Ovary (tissue), 9 donors: ENCODE data around the gene RECK. TPM values are rescaled to one million over a fixed set of nuclear protein-coding genes. Genes with fewer than 3 reads are reported as not detected.

Experiments used
- DNase-seq, 5 donors: peaks; one replicate each; pipeline ENCODE4 v3.0.0-alpha.2; 2019 to 2020
- H3K27ac ChIP-seq, 2 donors: fragments of 200-600 bp; one replicate each; pipeline versions ENCODE4 v1.5.1 to v1.8.0; 2019 to 2022
- H3K27me3 ChIP-seq: fragments of 200-600 bp; one replicate; pipeline ENCODE4 v1.8.0; 2022
- H3K36me3 ChIP-seq: fragments of 200-600 bp; sonication (generic); one replicate; pipeline ENCODE4 v1.5.1; 2019
- H3K4me1 ChIP-seq: one replicate; pipeline ENCODE4 v1.8.1; 2013; ENCODE audit warnings: mild to moderate bottlenecking, moderate library complexity; ENCODE audit not compliant: insufficient read depth
- H3K4me3 ChIP-seq: fragments of 200-600 bp; sonication (generic); one replicate; pipeline ENCODE4 v1.5.1; 2017
- H3K9me3 ChIP-seq, 2 donors: fragments of 200-600 bp in 1 of 2; sonication (generic) in 1 of 2; one replicate each; pipeline versions ENCODE4 v1.5.1 to v1.8.1; 2013 to 2019; ENCODE audit warnings: mild to moderate bottlenecking in 1 of 2, moderate library complexity in 1 of 2
- EP300 ChIP-seq: sonication (generic); formaldehyde crosslinking; IDR thresholded peaks from one replicate; pipeline ENCODE4 v1.6.1; 2017; ENCODE audit warnings: antibody characterized with exemption
- POLR2A ChIP-seq: fragments of 450-650 bp; IDR thresholded peaks from one replicate; pipeline ENCODE4 v1.6.1; 2017; ENCODE audit warnings: antibody characterized with exemption, mild to moderate bottlenecking, moderate library complexity
- WGBS, 3 donors: extraction: QIAGEN DNeasy Blood & Tissue Kit in 1 of 3; methylation state at CpG; one replicate each; pipeline versions ENCODE4 v1.1.5 to v1.1.7; 2013 to 2017; 5-methylcytosine and 5-hydroxymethylcytosine counted together
- intact Hi-C, 4 donors: fragments of 100-400 bp; cut with DNase I; formaldehyde crosslinking; loops; one replicate each; pipeline versions ENCODE4 v1.11.0 to v1.15.1; 2022 to 2023
- polyA plus RNA-seq, 2 donors: library from polyadenylated mRNA; stranded (reverse); fragments of 200-250 nt in 1 of 2; fragments of 350-450 nt in 1 of 2; fragmentation: Illumina TruSeq in 1 of 2; extraction: RNeasy Lipid Tissue Mini Kit (QIAGEN cat#74804) in 1 of 2; gene quantifications; one replicate each; pipeline ENCODE4 v1.2.3, GENCODE V29; 2013 to 2014
- total RNA-seq, 7 donors: library from RNA; depleted of rRNA in 2 of 7; stranded (reverse); fragments of >200 nt in 2 of 7; fragmentation: NEBNext Ultra II Directional in 3 of 7; extraction: Animal tissue kit (Norgen Biotek cat#: 25700) in 3 of 7; gene quantifications; one replicate each; pipeline versions ENCODE4 v1.1.0 to v1.2.4, GENCODE V29; 2016 to 2023
- TF ChIP-seq, protein P1 (sequence below), 3 donors: fragments of 450-650 bp in 2 of 3; fragments of 200-600 bp in 1 of 3; IDR thresholded peaks; one replicate each; pipeline versions ENCODE4 v1.5.1 to v1.8.0; 2016 to 2022; ENCODE audit warnings: antibody characterized with exemption in 3 of 3, mild to moderate bottlenecking in 1 of 3
- donor health status: DM: no; HTN: no; CAD: no; lungs with moderate emphysema.
- donor health status: DM: no; HTN: no; CAD: no.
- donor health status: Bipolar disorder and iron deficiency.
- donor health status: DM: yes; HTN: yes; CAD: no.
- donor health status: DM: no; HTN: no; CAD: no.
- donor health status: DM: yes; HTN: yes; CAD: no.

The RECK gene
- total and polyA plus RNA-seq, 9 donors, result 10.7 to 24.2 (median 16.8) TPM

DNA sequence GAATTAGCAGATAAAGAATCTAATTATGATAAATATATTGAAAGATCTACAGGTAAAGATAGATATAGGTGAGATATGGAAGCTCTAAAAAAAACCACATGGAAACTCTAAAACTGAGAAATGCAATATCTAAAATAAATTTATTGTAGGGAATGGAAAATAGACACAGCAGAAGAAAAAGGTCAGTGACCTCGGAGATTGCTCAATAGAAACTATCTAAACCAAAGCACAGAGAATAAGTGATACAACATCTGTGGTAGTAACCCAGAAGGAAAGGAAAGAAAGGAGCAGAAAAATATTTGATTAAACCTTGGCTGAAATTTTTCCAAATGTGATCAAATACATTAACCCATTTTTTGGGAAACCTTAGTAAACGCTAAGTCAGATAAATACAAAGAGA, 56.7 kb downstream of the RECK start:
- WGBS, 3 donors, result 92 to 96% (median 95%) methylated on average over 2 of the region's 2 CpGs
- intact Hi-C loops, result no loop called here
- TF ChIP-seq, protein P1, sequence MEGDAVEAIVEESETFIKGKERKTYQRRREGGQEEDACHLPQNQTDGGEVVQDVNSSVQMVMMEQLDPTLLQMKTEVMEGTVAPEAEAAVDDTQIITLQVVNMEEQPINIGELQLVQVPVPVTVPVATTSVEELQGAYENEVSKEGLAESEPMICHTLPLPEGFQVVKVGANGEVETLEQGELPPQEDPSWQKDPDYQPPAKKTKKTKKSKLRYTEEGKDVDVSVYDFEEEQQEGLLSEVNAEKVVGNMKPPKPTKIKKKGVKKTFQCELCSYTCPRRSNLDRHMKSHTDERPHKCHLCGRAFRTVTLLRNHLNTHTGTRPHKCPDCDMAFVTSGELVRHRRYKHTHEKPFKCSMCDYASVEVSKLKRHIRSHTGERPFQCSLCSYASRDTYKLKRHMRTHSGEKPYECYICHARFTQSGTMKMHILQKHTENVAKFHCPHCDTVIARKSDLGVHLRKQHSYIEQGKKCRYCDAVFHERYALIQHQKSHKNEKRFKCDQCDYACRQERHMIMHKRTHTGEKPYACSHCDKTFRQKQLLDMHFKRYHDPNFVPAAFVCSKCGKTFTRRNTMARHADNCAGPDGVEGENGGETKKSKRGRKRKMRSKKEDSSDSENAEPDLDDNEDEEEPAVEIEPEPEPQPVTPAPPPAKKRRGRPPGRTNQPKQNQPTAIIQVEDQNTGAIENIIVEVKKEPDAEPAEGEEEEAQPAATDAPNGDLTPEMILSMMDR (IDR thresholded peaks at IDR 0.05), result no peak
- no peak for TF ChIP-seq EP300
- no peak for TF ChIP-seq POLR2A

DNA sequence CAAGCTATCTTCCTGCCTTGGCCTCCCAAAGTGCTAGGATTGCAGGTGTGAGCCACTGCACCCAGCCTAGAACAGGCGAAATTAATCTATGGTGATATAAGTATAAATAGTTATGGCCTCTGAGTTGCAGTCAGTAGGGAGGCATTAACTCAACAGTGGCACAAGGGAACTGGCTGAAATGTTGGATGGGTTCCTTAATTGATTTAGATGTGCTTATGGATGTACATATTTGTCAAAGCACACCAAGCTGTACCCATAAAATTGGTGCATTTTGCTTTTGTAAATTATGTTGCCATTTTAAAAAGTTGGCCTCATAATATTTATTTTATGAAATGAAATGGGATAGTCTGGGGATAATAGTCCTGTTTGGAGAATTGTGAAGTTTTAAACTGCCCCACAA, 63.0 kb downstream of the RECK start:
- H3K4me3 ChIP-seq, result no peak overlapping the region
- no peak for DNase-seq
- H3K27me3 ChIP-seq, result no peaks in the 10 kb centered on the region
- 90 to 100% (median 93%) methylated on average over 1 of the region's 1 CpG for WGBS, 3 donors
- TF ChIP-seq, protein P1 (IDR thresholded peaks at IDR 0.05), result no peak
- TF ChIP-seq POLR2A, result no peak
- no peaks in the 10 kb centered on the region for H3K9me3 ChIP-seq
- intact Hi-C loops, result loop anchor here in 3 of 4 donors (2.0 to 5.0 kb wide), 2 partner anchors 67 to 68 kb away; partner anchors contain the start of gene CCIN (in 2 of the 3)
- H3K36me3 ChIP-seq, result no peaks in the 10 kb centered on the region
- H3K27ac ChIP-seq, result no peak overlapping the region
- H3K4me1 ChIP-seq, result peaks cover 4% of the 10 kb centered on the region

More for the DNA sequence above, 56.7 kb downstream of the RECK start:
- Histone ChIP-seq H3K4me3 (no peak overlapping the region), H3K9me3 (no peaks in the 10 kb centered on the region), H3K4me1 (peaks cover 3% of the 10 kb centered on the region), H3K27ac (no peak overlapping the region), H3K27me3 (no peaks in the 10 kb centered on the region), H3K36me3 (no peaks in the 10 kb centered on the region)
- DNase-seq, result no peak

DNA sequence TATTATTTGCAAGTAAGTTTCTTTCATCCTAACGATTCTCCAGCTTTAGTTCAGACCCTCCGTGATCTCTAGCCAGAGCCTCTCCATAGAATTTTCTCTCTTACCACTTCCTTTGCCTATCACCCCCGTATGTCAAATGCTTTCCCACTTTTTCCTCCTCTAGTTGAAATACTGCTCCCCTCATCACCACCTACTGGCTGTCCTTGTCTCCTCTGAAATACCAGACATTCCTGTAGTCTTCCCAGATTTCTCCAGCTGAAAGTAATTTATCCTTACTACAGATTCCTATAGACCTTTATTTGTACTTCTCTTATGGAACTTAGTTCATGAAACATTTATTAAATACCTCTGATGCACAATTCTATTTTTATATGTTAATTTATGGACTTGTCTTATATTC, 63.8 kb downstream of the RECK start:
- no peak for DNase-seq
- H3K4me1 ChIP-seq, result peaks cover 4% of the 10 kb centered on the region
- H3K27me3 ChIP-seq, result no peaks in the 10 kb centered on the region
- no peaks in the 10 kb centered on the region for H3K9me3 ChIP-seq
- H3K4me3 ChIP-seq, result no peak overlapping the region
- WGBS, 3 donors, result 20 to 33% (median 32%) methylated on average over 3 of the region's 3 CpGs
- no peak overlapping the region for H3K27ac ChIP-seq
- TF ChIP-seq, protein P1 (IDR thresholded peaks at IDR 0.05), result no peak
- no peak for TF ChIP-seq EP300
- no peak for TF ChIP-seq POLR2A
- H3K36me3 ChIP-seq, result no peaks in the 10 kb centered on the region
- intact Hi-C loops, result loop anchor here in 3 of 4 donors (2.0 to 5.0 kb wide), 2 partner anchors 66 to 67 kb away; partner anchors contain the start of gene CCIN (in 2 of the 3)

DNA sequence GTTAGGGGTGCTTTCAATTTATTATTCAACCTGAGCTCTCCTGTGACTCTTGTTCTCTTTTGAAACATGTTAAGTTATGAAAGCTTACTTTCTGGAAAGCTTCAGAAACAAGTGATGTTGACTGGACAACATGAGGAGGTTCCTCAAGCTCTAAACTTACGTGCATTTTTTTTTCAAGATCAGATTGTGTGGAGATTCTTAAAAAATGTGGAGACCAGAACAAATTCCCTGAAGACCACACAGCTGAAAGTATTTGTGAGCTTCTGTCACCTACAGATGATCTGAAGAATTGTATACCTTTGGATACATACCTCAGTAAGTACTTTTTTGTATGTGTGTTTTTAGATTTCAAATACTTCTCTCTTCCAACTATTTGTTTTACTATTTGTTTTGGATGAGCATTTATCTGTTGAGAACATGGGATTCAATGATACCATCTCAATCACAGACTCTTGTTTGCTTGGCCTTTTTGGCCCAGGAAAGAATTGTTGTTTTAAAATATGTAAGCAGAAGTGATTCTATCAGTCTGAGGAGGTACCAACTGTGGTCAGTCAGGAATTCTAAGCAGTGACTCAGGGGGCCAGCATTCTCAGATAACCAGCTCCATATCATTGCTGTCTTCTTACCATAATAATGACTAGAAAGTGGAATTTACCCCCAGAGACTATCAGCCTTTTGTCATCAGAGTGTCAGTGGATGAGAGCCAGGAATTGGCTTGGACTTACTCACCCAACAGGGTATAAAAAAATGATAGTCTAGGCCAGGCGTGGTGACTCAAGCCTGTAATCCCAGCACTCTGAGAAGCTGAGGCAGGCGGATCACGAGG, 65.4 kb downstream of the RECK start:
- no peaks in the 10 kb centered on the region for H3K9me3 ChIP-seq
- H3K4me3 ChIP-seq, result no peak overlapping the region
- H3K36me3 ChIP-seq, result no peaks in the 10 kb centered on the region
- WGBS, 3 donors, result 55 to 63% (median 57%) methylated on average over 4 of the region's 4 CpGs
- H3K27ac ChIP-seq, result no peak overlapping the region
- peaks cover 4% of the 10 kb centered on the region for H3K4me1 ChIP-seq
- TF ChIP-seq EP300 (no peak), POLR2A (no peak)
- TF ChIP-seq, protein P1 (IDR thresholded peaks at IDR 0.05), result no peak
- H3K27me3 ChIP-seq, result no peaks in the 10 kb centered on the region
- DNase-seq, result peak in 1 of 5 donors; percentile 20
- intact Hi-C loops, result loop anchor here in 3 of 4 donors (2.0 to 5.0 kb wide), 2 partner anchors 65 kb away; partner anchors contain the start of gene CCIN (in 2 of the 3)
